Karpas-422 (cell line): ENCODE results near the gene AFF4. TPM values are rescaled to one million over a fixed set of nuclear protein-coding genes. Genes with fewer than 3 reads are reported as not detected.

Experiments
- small RNA-seq: library from RNA; depleted of rRNA; stranded (forward); fragments of <200 nt; gene quantifications from one replicate; pipeline ENCODE3, GENCODE V24; 2014
- total RNA-seq: library from RNA; depleted of rRNA; stranded (reverse); fragments of >200 nt; shearing (Covaris generic); gene quantifications from 2 replicates; pipeline ENCODE4 v1.2.3, GENCODE V29; 2014; ENCODE audit warnings: low replicate concordance; rRNA removed

Gene AFF4
- total RNA-seq, 1 experiment from 2014 or later, result 34.0 TPM

Small RNAs within 50 kb of the gene (small RNA-seq; reads per million reads assigned to genes)
- gene AC113410.1 (not detected), gene ATP6V0E1P1 (not detected), gene RF00019 (not detected), gene RNA5SP192 (not detected)

Other genes starting within 250 kb of the AFF4 start
- 17.6 and 23.1 TPM in 2 replicates for gene KIF3A, start 226.1 kb downstream of the AFF4 start, total RNA-seq
- 0.15 TPM in 1 of 2 replicates, not detected in the other for gene CCNI2, start 216.2 kb downstream of the AFF4 start, total RNA-seq
- gene SEPTIN8, start 186.4 kb downstream of the AFF4 start, total RNA-seq, result 4.1 and 7.0 TPM in 2 replicates
- not detected in 2 replicates for gene SOWAHA, start 150.3 kb downstream of the AFF4 start, total RNA-seq
- 1.6 and 1.8 TPM in 2 replicates for gene SHROOM1, start 133.0 kb downstream of the AFF4 start, total RNA-seq
- 1.2 and 1.5 TPM in 2 replicates for gene GDF9, start 97.2 kb downstream of the AFF4 start, total RNA-seq
- gene UQCRQ, start 97.0 kb downstream of the AFF4 start, total RNA-seq, result 179 and 182 TPM in 2 replicates
- gene LEAP2, start 90.0 kb downstream of the AFF4 start, total RNA-seq, result 3.1 and 6.6 TPM in 2 replicates
- gene ZCCHC10, start 62.9 kb upstream of the AFF4 start, total RNA-seq, result 4.7 and 23.7 TPM in 2 replicates
- gene HSPA4, start 88.4 kb upstream of the AFF4 start, total RNA-seq, result 72.2 and 122 TPM in 2 replicates